Right lobe of liver (tissue), 6 donors: Measurements from ENCODE around the gene IFNAR1. TPM values are rescaled to one million over a fixed set of nuclear protein-coding genes. Genes with fewer than 3 reads are reported as not detected.

ENCODE experiments used
- ATAC-seq, 4 donors: fragments of 200-7000 bp; cut with Tn5 transposase; one replicate each; pipeline ENCODE4 v1.9.1; 2020; ENCODE audit warnings: mild to moderate bottlenecking in 4 of 4, moderate library complexity in 4 of 4
- DNase-seq, 3 donors: peaks; one replicate each; pipeline ENCODE4 v3.0.0-alpha.2; 2020
- H3K27ac ChIP-seq, 3 donors: fragments of 200-600 bp; one replicate each; pipeline ENCODE4 v1.8.0; 2022
- H3K27me3 ChIP-seq, 2 donors: fragments of 200-600 bp; one replicate each; pipeline ENCODE4 v1.8.0; 2022
- H3K36me3 ChIP-seq, 4 donors: fragments of 200-600 bp; sonication (generic) in 1 of 4; one replicate each; pipeline versions ENCODE4 v1.5.1 to v1.8.0; 2017 to 2022; ENCODE audit warnings: control low read depth in 1 of 4
- H3K4me1 ChIP-seq, 4 donors: fragments of 200-600 bp; sonication (generic) in 1 of 4; one replicate each; pipeline versions ENCODE4 v1.5.1 to v1.8.0; 2017 to 2022; ENCODE audit warnings: control low read depth in 1 of 4
- H3K4me3 ChIP-seq, 3 donors: fragments of 200-600 bp; one replicate each; pipeline ENCODE4 v1.8.0; 2022
- H3K9me3 ChIP-seq, 4 donors: fragments of 200-600 bp; sonication (generic) in 1 of 4; one replicate each; pipeline versions ENCODE4 v1.5.1 to v1.8.0; 2017 to 2022; ENCODE audit warnings: control low read depth in 1 of 4
- CTCF ChIP-seq, 4 donors: fragments of 200-600 bp in 3 of 4; fragments of 450-650 bp in 1 of 4; IDR thresholded peaks; one replicate each; pipeline versions ENCODE4 v1.5.1 to v1.8.0; 2016 to 2022; ENCODE audit warnings: antibody characterized with exemption in 4 of 4, mild to moderate bottlenecking in 2 of 4
- POLR2A ChIP-seq: fragments of 450-650 bp; IDR thresholded peaks from one replicate; pipeline ENCODE4 v1.6.1; 2017; ENCODE audit warnings: antibody characterized with exemption, mild to moderate bottlenecking
- WGBS: methylation state at CpG from one replicate; pipeline ENCODE4 v1.1.6; 2018; ENCODE audit warnings: low coverage, low lambda C conversion rate; ENCODE audit not compliant: insufficient coverage; ENCODE audit errors: missing lambda C conversion rate; 5-methylcytosine and 5-hydroxymethylcytosine counted together
- intact Hi-C, 2 donors: fragments of 100-400 bp; cut with DNase I; formaldehyde crosslinking; loops; one replicate each; pipeline versions ENCODE4 v1.11.2 to v1.14.1; 2022
- total RNA-seq, 6 experiments: library from RNA; depleted of rRNA in 2 of 6; stranded (reverse); fragments of >200 nt in 2 of 6; fragmentation: NEBNext Ultra II Directional in 3 of 6; extraction: Animal tissue kit (Norgen Biotek cat#: 25700) in 3 of 6; gene quantifications; one replicate each; pipeline versions ENCODE4 v1.1.0 to v1.2.4, GENCODE V29; 2016 to 2023
- donor health status: DM: no; HTN: yes; CAD: no.
- donor health status: DM: no; HTN: no; CAD: no.
- donor health status: DM: no; HTN: no; CAD: no.
- donor health status: DM: no; HTN: yes; CAD: no.
- donor health status: DM: no; HTN: yes; CAD: no.

Gene IFNAR1
- total RNA-seq, 6 experiments from 2014 or later: 31.6 to 68.2 (median 48.6) TPM

GRCh38 chr21:33357177-33357576 is 32.4 kb downstream of the IFNAR1 start:
- ATAC-seq: no peak
- Histone ChIP-seq H3K36me3 (peaks cover 3 to 22% (median 12%) of the 10 kb centered on the region in 4 donors), H3K4me1 (peaks cover 0 to 13% (median 7%) of the 10 kb centered on the region in 4 donors), H3K27me3 (no peaks in the 10 kb centered on the region), H3K9me3 (no peaks in the 10 kb centered on the region), H3K4me3 (no peak overlapping the region), H3K27ac (no peak overlapping the region)
- DNase-seq: no peak
- intact Hi-C loops: no loop called here
- TF ChIP-seq CTCF (IDR thresholded peaks at IDR 0.05) (no peak), POLR2A (no peak)
- 80% methylated on average over 3 of the region's 8 CpGs for WGBS

- Histone ChIP-seq H3K27me3 (no peaks in the 10 kb centered on the region), H3K4me1 (peaks cover 0 to 19% (median 7%) of the 10 kb centered on the region in 4 donors), H3K4me3 (no peak overlapping the region), H3K27ac (no peak overlapping the region), H3K9me3 (no peaks in the 10 kb centered on the region), H3K36me3 (peaks cover 3 to 12% (median 5%) of the 10 kb centered on the region in 4 donors)
- DNase-seq (no peak), ATAC-seq (no peak)
- WGBS: 72% methylated on average over 2 of the region's 4 CpGs
- intact Hi-C loops: no loop called here
- no peak for TF ChIP-seq CTCF (IDR thresholded peaks at IDR 0.05)
- no peak for TF ChIP-seq POLR2A
Measured at GRCh38 chr21:33359446-33359845, 34.7 kb downstream of the IFNAR1 start.

- Histone ChIP-seq H3K4me3 (no peak overlapping the region), H3K36me3 (peaks cover 3 to 11% (median 5%) of the 10 kb centered on the region in 4 donors), H3K27ac (peak overlapping the region in 1 of 3 donors; percentile 0), H3K4me1 (peaks cover 0 to 19% (median 7%) of the 10 kb centered on the region in 4 donors), H3K9me3 (no peaks in the 10 kb centered on the region), H3K27me3 (no peaks in the 10 kb centered on the region)
- TF ChIP-seq POLR2A (no peak), CTCF (IDR thresholded peaks at IDR 0.05) (no peak)
- ATAC-seq (peak in 1 of 4 donors; percentile 6), DNase-seq (no peak)
- intact Hi-C loops: no loop called here
- 75% methylated on average over 6 of the region's 6 CpGs for WGBS
Measured at GRCh38 chr21:33360281-33360680, 35.5 kb downstream of the IFNAR1 start.

- Histone ChIP-seq H3K27ac (peak overlapping the region in 2 of 3 donors; percentile 0 to 47), H3K9me3 (no peaks in the 10 kb centered on the region), H3K4me1 (peaks cover 0 to 19% (median 7%) of the 10 kb centered on the region in 4 donors), H3K4me3 (peak overlapping the region in 1 of 3 donors; percentile 35), H3K36me3 (peaks cover 0 to 4% (median under 1%) of the 10 kb centered on the region in 4 donors), H3K27me3 (no peaks in the 10 kb centered on the region)
- ATAC-seq (peak; percentile 82 to 94 (median 92)), DNase-seq (peak; percentile 74 to 84 (median 83))
- TF ChIP-seq CTCF (IDR thresholded peaks at IDR 0.05) (peak; percentile 69 to 83 (median 74)), POLR2A (no peak)
- WGBS: 7% methylated on average over 14 of the region's 14 CpGs
- intact Hi-C loops: no loop called here
Measured at GRCh38 chr21:33360881-33361602, 36.3 kb downstream of the IFNAR1 start.
